H1 (cell line): Measurements from ENCODE around the gene SLC11A1. TPM values are rescaled to one million over a fixed set of nuclear protein-coding genes. Genes with fewer than 3 reads are reported as not detected.

Experiments
- CTCF ChIA-PET: fragments of 300-600 bp; sonication (Branson Sonifier 250); formaldehyde crosslinking; loops from one replicate; lab custom pipeline; 2021; ENCODE audit not compliant: partially characterized antibody; lab: Charles Lee
- POLR2A ChIA-PET: fragments of 300-600 bp; sonication (Branson Sonifier 250); formaldehyde crosslinking; loops from one replicate; lab custom pipeline; 2021; ENCODE audit warnings: inconsistent platforms; ENCODE audit not compliant: partially characterized antibody; lab: Charles Lee
- DNase-seq, 2 experiments: peaks; one replicate each; pipeline versions ENCODE4 v3.0.0 to v3.0.0-alpha.2; 2010 to 2022; ENCODE audit warnings: low spot score in 2 of 2, low read depth in 1 of 2, mixed read lengths in 1 of 2
- FAIRE-seq: peaks from 2 replicates; lab custom pipeline; 2011; peaks lifted over from hg19 to GRCh38; lab: Jason Lieb, UNC
- H2AFZ ChIP-seq: 2 replicates; pipeline ENCODE4 v1.8.1; 2012; ENCODE audit warnings: low read length, inconsistent platforms
- H2AK5ac ChIP-seq: 2 replicates; pipeline ENCODE4 v1.6.1; 2013; ENCODE audit warnings: low read depth, low read length
- H2BK120ac ChIP-seq: replicated peaks from 2 replicates; pipeline ENCODE3; 2013; ENCODE audit warnings: low read depth, low read length, inconsistent platforms
- H2BK12ac ChIP-seq: 2 replicates; pipeline ENCODE4 v1.6.1; 2013; ENCODE audit warnings: low read depth, low read length
- H2BK15ac ChIP-seq: 2 replicates; pipeline ENCODE4 v1.6.1; 2013; ENCODE audit warnings: low read length
- H2BK20ac ChIP-seq: 2 replicates; pipeline ENCODE4 v1.6.1; 2013; ENCODE audit warnings: low read length
- H2BK5ac ChIP-seq: 2 replicates; pipeline ENCODE4 v1.6.1; 2013; ENCODE audit warnings: low read depth, low read length
- H3K14ac ChIP-seq: 2 replicates; pipeline ENCODE4 v1.6.1; 2013; ENCODE audit warnings: inconsistent platforms; ENCODE audit not compliant: insufficient read length
- H3K18ac ChIP-seq: 2 replicates; pipeline ENCODE4 v1.6.1; 2013; ENCODE audit warnings: low read length; ENCODE audit errors: extremely low read depth
- H3K23ac ChIP-seq: 2 replicates; pipeline ENCODE4 v1.6.1; 2013; ENCODE audit warnings: inconsistent platforms; ENCODE audit not compliant: insufficient read length
- H3K23me2 ChIP-seq: 2 replicates; pipeline ENCODE4 v1.6.1; 2013; ENCODE audit warnings: low read depth, low read length
- H3K27ac ChIP-seq: 2 replicates; pipeline ENCODE4 v1.6.1; 2011; ENCODE audit warnings: low read depth, low read length, inconsistent platforms
- H3K27me3 ChIP-seq, 4 experiments: replicated peaks in 1 of 4; 1 replicate in 1 of 4; 2 replicates in 3 of 4; pipeline versions ENCODE4 v1.6.1 to v1.8.1; 2011 to 2013; ENCODE audit warnings: low read length in 3 of 4, mild to moderate bottlenecking in 3 of 4, inconsistent platforms in 2 of 4, mixed read lengths in 2 of 4, moderate library complexity in 1 of 4; ENCODE audit not compliant: control insufficient read depth in 3 of 4, insufficient read depth in 3 of 4; ENCODE audit errors: extremely low read depth in 1 of 4
- H3K36me3 ChIP-seq, 4 experiments: 2 replicates each; pipeline versions ENCODE4 v1.6.1 to v1.8.1; 2011 to 2013; ENCODE audit warnings: mild to moderate bottlenecking in 4 of 4, low read length in 3 of 4, moderate library complexity in 2 of 4, control low read depth in 1 of 4, inconsistent platforms in 1 of 4; ENCODE audit not compliant: insufficient read depth in 4 of 4, control insufficient read depth in 2 of 4
- H3K4ac ChIP-seq: replicated peaks from 2 replicates; pipeline ENCODE3; 2013; ENCODE audit warnings: low read length, low read depth, mixed read lengths, inconsistent platforms; ENCODE audit not compliant: insufficient read length
- H3K4me1 ChIP-seq, 4 experiments: replicated peaks in 1 of 4; 1 replicate in 1 of 4; 2 replicates in 3 of 4; pipeline versions ENCODE4 v1.6.1 to v1.8.1; 2011 to 2013; ENCODE audit warnings: low read length in 3 of 4, inconsistent platforms in 2 of 4, mixed read lengths in 1 of 4; ENCODE audit not compliant: insufficient read depth in 4 of 4, control insufficient read depth in 3 of 4
- H3K4me2 ChIP-seq, 2 experiments: 2 replicates each; pipeline versions ENCODE4 v1.6.1 to v1.8.1; 2011 to 2013; ENCODE audit warnings: low read depth in 2 of 2, low read length in 2 of 2, control low read depth in 1 of 2, inconsistent platforms in 1 of 2, mild to moderate bottlenecking in 1 of 2; ENCODE audit not compliant: insufficient read depth in 1 of 2
- H3K4me3 ChIP-seq, 4 experiments: fragments of 200-600, 300-600 bp in 1 of 4; sonication (generic), shearing (Covaris generic), sonication (Bioruptor Twin) in 1 of 4; 2 replicates each; pipeline versions ENCODE4 v1.5.1 to v1.8.1; 2011 to 2016; ENCODE audit warnings: low read length in 4 of 4, low read depth in 3 of 4, control low read depth in 2 of 4, inconsistent platforms in 2 of 4, mild to moderate bottlenecking in 2 of 4, mixed read lengths in 1 of 4, moderate library complexity in 1 of 4; ENCODE audit not compliant: insufficient read depth in 2 of 4; ENCODE audit errors: extremely low read depth in 1 of 4
- H3K56ac ChIP-seq: replicated peaks from 2 replicates; pipeline ENCODE3; 2013; ENCODE audit warnings: low read depth, mild to moderate bottlenecking, mixed read lengths, low read length, inconsistent platforms; ENCODE audit not compliant: insufficient read length
- H3K79me1 ChIP-seq: 2 replicates; pipeline ENCODE4 v1.6.1; 2013; ENCODE audit warnings: low read depth, low read length, control low read depth
- H3K79me2 ChIP-seq, 2 experiments: 2 replicates each; pipeline versions ENCODE4 v1.6.1 to v1.8.1; 2012 to 2013; ENCODE audit warnings: low read length in 2 of 2, mild to moderate bottlenecking in 2 of 2, inconsistent platforms in 1 of 2; ENCODE audit not compliant: insufficient read depth in 2 of 2, control insufficient read depth in 1 of 2
- H3K9ac ChIP-seq, 4 experiments: replicated peaks in 1 of 4; 1 replicate in 1 of 4; 2 replicates in 3 of 4; pipeline versions ENCODE4 v1.6.1 to v1.8.1; 2011 to 2013; ENCODE audit warnings: low read depth in 3 of 4, low read length in 3 of 4, control low read depth in 2 of 4, mild to moderate bottlenecking in 2 of 4, moderate library complexity in 2 of 4, inconsistent platforms in 1 of 4; ENCODE audit errors: extremely low read depth in 1 of 4
- H3K9me3 ChIP-seq, 2 experiments: 2 replicates each; pipeline versions ENCODE4 v1.6.1 to v1.8.1; 2012 to 2013; ENCODE audit warnings: mild to moderate bottlenecking in 2 of 2, moderate library complexity in 2 of 2, control low read depth in 1 of 2, inconsistent platforms in 1 of 2, low read depth in 1 of 2, low read length in 1 of 2, mixed read lengths in 1 of 2; ENCODE audit not compliant: insufficient read depth in 2 of 2
- H4K20me1 ChIP-seq, 2 experiments: replicated peaks in 1 of 2; 2 replicates each; pipeline versions ENCODE3 to v1.8.1; 2011 to 2013; ENCODE audit warnings: inconsistent platforms in 2 of 2, low read length in 2 of 2, mild to moderate bottlenecking in 1 of 2; ENCODE audit not compliant: insufficient read depth in 2 of 2, control insufficient read depth in 1 of 2
- H4K5ac ChIP-seq: 2 replicates; pipeline ENCODE4 v1.6.1; 2013; ENCODE audit warnings: low read length, low read depth, mixed read lengths, inconsistent platforms; ENCODE audit not compliant: insufficient read length
- H4K8ac ChIP-seq: 2 replicates; pipeline ENCODE4 v1.8.0; 2013; ENCODE audit warnings: mild to moderate bottlenecking, moderate library complexity, low read length, inconsistent platforms; ENCODE audit not compliant: insufficient read depth; ENCODE audit errors: extremely low read depth
- H4K91ac ChIP-seq: replicated peaks from 2 replicates; pipeline ENCODE3; 2013; ENCODE audit warnings: low read length, mixed read lengths, inconsistent platforms; ENCODE audit not compliant: insufficient read length
- CBX5 ChIP-seq: fragments of 300-800, 300-1000 bp; sonication (generic); IDR thresholded peaks from 2 replicates; pipeline ENCODE4 v1.7.1; 2016; ENCODE audit warnings: antibody characterized with exemption, low read length, low read depth
- POU5F1 ChIP-seq: IDR thresholded peaks from 2 replicates; pipeline ENCODE4 v1.6.1; 2011; ENCODE audit warnings: low read depth, mild to moderate bottlenecking, low read length, moderate library complexity
- SP4 ChIP-seq: IDR thresholded peaks from 2 replicates; pipeline ENCODE4 v1.6.1; 2012; ENCODE audit warnings: low read length, inconsistent platforms
- TAF1 ChIP-seq: IDR thresholded peaks from 2 replicates; pipeline ENCODE4 v1.6.1; 2011; ENCODE audit warnings: mild to moderate bottlenecking, low read depth, low read length
- TCF12 ChIP-seq: IDR thresholded peaks from 2 replicates; pipeline ENCODE4 v1.6.1; 2011; ENCODE audit warnings: low read depth, mild to moderate bottlenecking, low read length
- WGBS, 2 experiments: shearing (Covaris generic) in 1 of 2; methylation state at CpG; one replicate each; pipeline versions ENCODE4 v1.1.6 to v1.1.7; 2013 to 2015; ENCODE audit warnings: low lambda C conversion rate in 2 of 2, mixed read lengths in 2 of 2, inconsistent platforms in 1 of 2, low coverage in 1 of 2, missing lambda C conversion rate in 1 of 2; ENCODE audit not compliant: insufficient replicate concordance in 2 of 2, insufficient coverage in 1 of 2, insufficient read length in 1 of 2; ENCODE audit errors: extremely low coverage in 1 of 2, missing lambda C conversion rate in 1 of 2; 5-methylcytosine and 5-hydroxymethylcytosine counted together
- polyA plus RNA-seq, 7 experiments: library from polyadenylated mRNA; depleted of rRNA in 3 of 7; stranded (reverse) in 5 of 7; unstranded in 2 of 7; fragments of >200 nt in 5 of 7; fragments of 200-250 nt in 2 of 7; gene quantifications; 1 replicate in 5 of 7; 2 replicates in 1 of 7; 4 replicates in 1 of 7; pipeline versions ENCODE4 v1.2.1 to v1.2.3, GENCODE V29; 2011 to 2013; ENCODE audit warnings: missing spikeins in 2 of 7, mixed read lengths in 2 of 7
- total RNA-seq: library from RNA; stranded (reverse); fragmentation: NEBNext Ultra II Directional; extraction: Animal tissue kit (Norgen Biotek cat#: 25700); gene quantifications from 2 replicates; pipeline ENCODE4 v1.2.1, GENCODE V29; 2021
- TF ChIP-seq, protein P1 (sequence below): IDR thresholded peaks from 2 replicates; pipeline ENCODE4 v1.6.1; 2011; ENCODE audit warnings: low read depth, mild to moderate bottlenecking, low read length; ENCODE audit not compliant: insufficient read depth
- TF ChIP-seq, protein P2 (sequence below), 3 experiments: IDR thresholded peaks; 1 replicate in 2 of 3; 2 replicates in 1 of 3; pipeline versions ENCODE4 v1.5.1 to v1.6.1; 2011; ENCODE audit warnings: low read length in 3 of 3, mild to moderate bottlenecking in 3 of 3, inconsistent platforms in 2 of 3, low read depth in 1 of 3, moderate library complexity in 1 of 3; ENCODE audit not compliant: insufficient read depth in 1 of 3; ENCODE audit errors: control extremely low read depth in 1 of 3

SLC11A1 gene
- total and polyA plus RNA-seq, 2 of the 8 experiments (the other 6 are each of a cell fraction or from before 2014, with no cell fraction given): 0.20 to 0.43 TPM

DNA sequence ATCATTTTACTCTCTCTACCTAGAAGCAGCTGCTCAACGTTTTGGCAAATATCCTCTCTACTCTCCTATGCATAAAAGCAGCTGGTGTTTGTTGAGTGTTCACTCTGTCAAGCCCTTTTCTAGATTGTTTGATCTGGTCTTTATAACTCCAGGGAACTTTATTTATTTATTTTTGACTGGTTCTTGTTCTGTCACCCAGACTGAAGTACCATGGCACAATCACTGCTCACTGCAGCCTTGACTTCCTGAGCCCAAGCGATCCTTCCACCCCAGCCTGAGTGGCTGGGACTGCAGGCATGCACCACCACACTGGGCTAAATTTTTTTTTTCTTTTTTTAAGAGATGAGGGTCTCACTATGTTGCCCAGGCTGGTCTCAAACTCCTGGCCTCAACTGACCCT lies 12.7 kb upstream of the SLC11A1 start:
- H2AK5ac ChIP-seq: no peak overlapping the region
- no peaks in the 10 kb centered on the region for H3K79me2 ChIP-seq
- no peak overlapping the region for H4K91ac ChIP-seq
- H3K4me3 ChIP-seq: no peak overlapping the region
- WGBS, 2 experiments: 67% methylated on average over 2 of the region's 2 CpGs; no CpG with 5 or more reads in 1 of the 2 experiments
- H2AFZ ChIP-seq: no peak overlapping the region
- H2BK5ac ChIP-seq: no peak overlapping the region
- H2BK12ac ChIP-seq: no peak overlapping the region
- no peak overlapping the region for H3K56ac ChIP-seq
- H3K79me1 ChIP-seq: no peaks in the 10 kb centered on the region
- H2BK120ac ChIP-seq: no peak overlapping the region
- no peak overlapping the region for H3K14ac ChIP-seq
- no peak overlapping the region for H3K27ac ChIP-seq
- CTCF ChIA-PET: interaction anchor here (1.0 to 3.9 kb wide), 8 partner anchors 8 to 98 kb away, joined by 4 to 19 read pairs (median 6); partner anchors contain the start of gene CATIP
- POLR2A ChIA-PET: interaction anchor here (0.9 to 1.3 kb wide), 3 partner anchors 8 to 18 kb away, joined by 3 read pairs; no protein-coding TSS in a partner anchor
- H2BK20ac ChIP-seq: no peak overlapping the region
- H3K9me3 ChIP-seq: no peaks in the 10 kb centered on the region
- no peaks in the 10 kb centered on the region for H3K36me3 ChIP-seq
- H3K23ac ChIP-seq: no peak overlapping the region
- peaks cover 0 to 3% (median 0%) of the 10 kb centered on the region in 4 experiments; a peak in 3 of 7 replicates for H3K4me1 ChIP-seq
- no peak overlapping the region for H3K4ac ChIP-seq
- H4K8ac ChIP-seq: no peak overlapping the region
- peaks cover 7% of the 10 kb centered on the region; the same call in 1 of the 2 replicates for H3K23me2 ChIP-seq
- H4K20me1 ChIP-seq: no peaks in the 10 kb centered on the region
- FAIRE-seq (no peak), DNase-seq (no peak)
- H2BK15ac ChIP-seq: no peak overlapping the region
- 0 out of 4 replicates have a peak overlapping the region, but pooled peaks of 1 of the 2 experiments have one; percentile 68 for H3K4me2 ChIP-seq
- H3K18ac ChIP-seq: no peak overlapping the region
- H3K9ac ChIP-seq: no peak overlapping the region
- no peaks in the 10 kb centered on the region for H3K27me3 ChIP-seq
- H4K5ac ChIP-seq: no peak overlapping the region
- TF ChIP-seq TCF12: no peak
- TF ChIP-seq, protein P1, sequence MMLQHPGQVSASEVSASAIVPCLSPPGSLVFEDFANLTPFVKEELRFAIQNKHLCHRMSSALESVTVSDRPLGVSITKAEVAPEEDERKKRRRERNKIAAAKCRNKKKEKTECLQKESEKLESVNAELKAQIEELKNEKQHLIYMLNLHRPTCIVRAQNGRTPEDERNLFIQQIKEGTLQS: no peak
- TF ChIP-seq POU5F1: no peak
- TF ChIP-seq, protein P2, sequence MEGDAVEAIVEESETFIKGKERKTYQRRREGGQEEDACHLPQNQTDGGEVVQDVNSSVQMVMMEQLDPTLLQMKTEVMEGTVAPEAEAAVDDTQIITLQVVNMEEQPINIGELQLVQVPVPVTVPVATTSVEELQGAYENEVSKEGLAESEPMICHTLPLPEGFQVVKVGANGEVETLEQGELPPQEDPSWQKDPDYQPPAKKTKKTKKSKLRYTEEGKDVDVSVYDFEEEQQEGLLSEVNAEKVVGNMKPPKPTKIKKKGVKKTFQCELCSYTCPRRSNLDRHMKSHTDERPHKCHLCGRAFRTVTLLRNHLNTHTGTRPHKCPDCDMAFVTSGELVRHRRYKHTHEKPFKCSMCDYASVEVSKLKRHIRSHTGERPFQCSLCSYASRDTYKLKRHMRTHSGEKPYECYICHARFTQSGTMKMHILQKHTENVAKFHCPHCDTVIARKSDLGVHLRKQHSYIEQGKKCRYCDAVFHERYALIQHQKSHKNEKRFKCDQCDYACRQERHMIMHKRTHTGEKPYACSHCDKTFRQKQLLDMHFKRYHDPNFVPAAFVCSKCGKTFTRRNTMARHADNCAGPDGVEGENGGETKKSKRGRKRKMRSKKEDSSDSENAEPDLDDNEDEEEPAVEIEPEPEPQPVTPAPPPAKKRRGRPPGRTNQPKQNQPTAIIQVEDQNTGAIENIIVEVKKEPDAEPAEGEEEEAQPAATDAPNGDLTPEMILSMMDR (IDR thresholded peaks at IDR 0.05; ENCODE audit: control extremely low read depth in 1 of 3, insufficient read depth in 1 of 3, low read depth in 1 of 3, low read length in 3 of 3): no peak
- no peak for TF ChIP-seq SP4
- no peak for TF ChIP-seq TAF1
- TF ChIP-seq CBX5: no peak
